Right lobe of liver (tissue), 6 donors: Measurements from ENCODE around the gene ETS2. TPM values are rescaled to one million over a fixed set of nuclear protein-coding genes. Genes with fewer than 3 reads are reported as not detected.

Source experiments
- ATAC-seq, 4 donors: fragments of 200-7000 bp; cut with Tn5 transposase; one replicate each; pipeline ENCODE4 v1.9.1; 2020; ENCODE audit warnings: mild to moderate bottlenecking in 4 of 4, moderate library complexity in 4 of 4
- DNase-seq, 3 donors: peaks; one replicate each; pipeline ENCODE4 v3.0.0-alpha.2; 2020
- H3K27ac ChIP-seq, 3 donors: fragments of 200-600 bp; one replicate each; pipeline ENCODE4 v1.8.0; 2022
- H3K27me3 ChIP-seq, 2 donors: fragments of 200-600 bp; one replicate each; pipeline ENCODE4 v1.8.0; 2022
- H3K36me3 ChIP-seq, 4 donors: fragments of 200-600 bp; sonication (generic) in 1 of 4; one replicate each; pipeline versions ENCODE4 v1.5.1 to v1.8.0; 2017 to 2022; ENCODE audit warnings: control low read depth in 1 of 4
- H3K4me1 ChIP-seq, 4 donors: fragments of 200-600 bp; sonication (generic) in 1 of 4; one replicate each; pipeline versions ENCODE4 v1.5.1 to v1.8.0; 2017 to 2022; ENCODE audit warnings: control low read depth in 1 of 4
- H3K4me3 ChIP-seq, 3 donors: fragments of 200-600 bp; one replicate each; pipeline ENCODE4 v1.8.0; 2022
- H3K9me3 ChIP-seq, 4 donors: fragments of 200-600 bp; sonication (generic) in 1 of 4; one replicate each; pipeline versions ENCODE4 v1.5.1 to v1.8.0; 2017 to 2022; ENCODE audit warnings: control low read depth in 1 of 4
- CTCF ChIP-seq, 4 donors: fragments of 200-600 bp in 3 of 4; fragments of 450-650 bp in 1 of 4; IDR thresholded peaks; one replicate each; pipeline versions ENCODE4 v1.5.1 to v1.8.0; 2016 to 2022; ENCODE audit warnings: antibody characterized with exemption in 4 of 4, mild to moderate bottlenecking in 2 of 4
- POLR2A ChIP-seq: fragments of 450-650 bp; IDR thresholded peaks from one replicate; pipeline ENCODE4 v1.6.1; 2017; ENCODE audit warnings: antibody characterized with exemption, mild to moderate bottlenecking
- WGBS: methylation state at CpG from one replicate; pipeline ENCODE4 v1.1.6; 2018; ENCODE audit warnings: low coverage, low lambda C conversion rate; ENCODE audit not compliant: insufficient coverage; ENCODE audit errors: missing lambda C conversion rate; 5-methylcytosine and 5-hydroxymethylcytosine counted together
- intact Hi-C, 2 donors: fragments of 100-400 bp; cut with DNase I; formaldehyde crosslinking; loops; one replicate each; pipeline versions ENCODE4 v1.11.2 to v1.14.1; 2022
- total RNA-seq, 6 experiments: library from RNA; depleted of rRNA in 2 of 6; stranded (reverse); fragments of >200 nt in 2 of 6; fragmentation: NEBNext Ultra II Directional in 3 of 6; extraction: Animal tissue kit (Norgen Biotek cat#: 25700) in 3 of 6; gene quantifications; one replicate each; pipeline versions ENCODE4 v1.1.0 to v1.2.4, GENCODE V29; 2016 to 2023
- donor health status: DM: no; HTN: yes; CAD: no.
- donor health status: DM: no; HTN: no; CAD: no.
- donor health status: DM: no; HTN: no; CAD: no.
- donor health status: DM: no; HTN: yes; CAD: no.
- donor health status: DM: no; HTN: yes; CAD: no.

ETS2 gene
- total RNA-seq, 6 experiments from 2014 or later, result 38.3 to 252 (median 129) TPM

- no peak overlapping the region for H3K27ac ChIP-seq
- no peaks in the 10 kb centered on the region for H3K36me3 ChIP-seq
- TF ChIP-seq POLR2A, result no peak
- TF ChIP-seq CTCF (IDR thresholded peaks at IDR 0.05), result no peak
- intact Hi-C loops, result no loop called here
- H3K4me3 ChIP-seq, result no peak overlapping the region
- no peaks in the 10 kb centered on the region for H3K9me3 ChIP-seq
- DNase-seq (no peak), ATAC-seq (no peak)
- 82% methylated on average over 7 of the region's 8 CpGs for WGBS
- no peaks in the 10 kb centered on the region for H3K4me1 ChIP-seq
- no peaks in the 10 kb centered on the region for H3K27me3 ChIP-seq
Measured at GRCh38 chr21:38858026-38858811, 52.5 kb downstream of the ETS2 start.

- no peak for TF ChIP-seq POLR2A
- TF ChIP-seq CTCF (IDR thresholded peaks at IDR 0.05), result no peak
- no peaks in the 10 kb centered on the region for H3K9me3 ChIP-seq
- no peaks in the 10 kb centered on the region for H3K36me3 ChIP-seq
- H3K4me1 ChIP-seq, result no peaks in the 10 kb centered on the region
- DNase-seq, result no peak
- WGBS, result 78% methylated on average over 1 of the region's 1 CpG
- intact Hi-C loops, result no loop called here
- H3K27me3 ChIP-seq, result no peaks in the 10 kb centered on the region
- no peak for ATAC-seq
- no peak overlapping the region for H3K4me3 ChIP-seq
- no peak overlapping the region for H3K27ac ChIP-seq
Measured at GRCh38 chr21:38858812-38859205, 53.1 kb downstream of the ETS2 start.

GRCh38 chr21:38859852-38860251 is 54.1 kb downstream of the ETS2 start:
- 66% methylated on average over 2 of the region's 5 CpGs for WGBS
- H3K4me3 ChIP-seq, result no peak overlapping the region
- H3K27ac ChIP-seq, result no peak overlapping the region
- intact Hi-C loops, result no loop called here
- H3K27me3 ChIP-seq, result no peaks in the 10 kb centered on the region
- no peaks in the 10 kb centered on the region for H3K4me1 ChIP-seq
- TF ChIP-seq CTCF (IDR thresholded peaks at IDR 0.05) (no peak), POLR2A (no peak)
- no peaks in the 10 kb centered on the region for H3K36me3 ChIP-seq
- H3K9me3 ChIP-seq, result no peaks in the 10 kb centered on the region
- no peak for DNase-seq
- no peak for ATAC-seq

- Histone ChIP-seq H3K36me3 (no peaks in the 10 kb centered on the region), H3K4me1 (no peaks in the 10 kb centered on the region), H3K9me3 (no peaks in the 10 kb centered on the region), H3K4me3 (no peak overlapping the region), H3K27me3 (no peaks in the 10 kb centered on the region), H3K27ac (no peak overlapping the region)
- ATAC-seq (no peak), DNase-seq (no peak)
- intact Hi-C loops, result no loop called here
- WGBS, result 78% methylated on average over 6 of the region's 6 CpGs
- no peak for TF ChIP-seq POLR2A
- TF ChIP-seq CTCF (IDR thresholded peaks at IDR 0.05), result no peak
Measured at GRCh38 chr21:38861056-38861455, 55.3 kb downstream of the ETS2 start.
